HG02884 (cell line): ENCODE data around the gene TBC1D14.
A peak's percentile ranks its signal among the peaks of the same experiment; 100 is the strongest.
"Not testable (repeated sequence)": the region's sequence is repeated elsewhere in the genome, so short reads cannot be mapped to it uniquely, and the experiment has no call there.

Source experiments
- ATAC-seq: cut with Tn5 transposase; IDR thresholded peaks from one replicate; pipeline ENCODE4 v1.9.1; 2021; ENCODE audit warnings: mild to moderate bottlenecking, moderate library complexity; ENCODE audit not compliant: unreplicated experiment

Gene TBC1D14

DNA sequence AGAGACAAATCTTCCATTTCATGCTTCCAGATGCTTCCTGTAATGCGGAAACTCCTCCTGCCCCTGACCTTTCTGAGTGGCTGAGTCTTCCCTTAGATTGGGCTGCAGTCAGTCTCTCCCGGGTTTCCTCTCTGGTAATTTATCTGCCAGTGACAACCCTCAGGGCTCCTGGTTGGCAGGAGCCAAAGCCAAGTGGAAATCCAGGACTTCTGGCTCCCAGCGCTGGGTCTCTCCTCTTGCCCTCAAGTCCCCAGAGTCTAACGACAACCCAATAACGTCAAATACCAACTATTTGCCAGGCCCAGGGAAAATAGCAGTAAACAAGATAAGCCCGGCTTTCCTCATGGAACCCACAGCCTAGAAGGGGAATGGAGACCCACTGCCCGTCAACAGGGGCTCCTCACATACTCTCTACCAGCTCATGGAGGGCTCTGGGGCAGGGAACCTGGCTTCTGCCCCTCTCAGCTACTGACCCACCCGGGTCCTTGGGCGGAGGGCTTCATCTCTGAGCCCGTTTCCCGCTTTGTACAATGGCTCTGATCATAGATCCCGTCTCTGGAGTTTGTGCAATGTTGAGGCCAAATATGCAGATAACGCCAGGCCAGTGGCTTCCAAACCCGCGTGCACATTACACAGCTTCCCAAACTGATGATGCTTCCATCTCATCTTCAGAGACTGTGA is 1.1 kb upstream of the TBC1D14 start:
- ATAC-seq = peak; percentile 2

DNA sequence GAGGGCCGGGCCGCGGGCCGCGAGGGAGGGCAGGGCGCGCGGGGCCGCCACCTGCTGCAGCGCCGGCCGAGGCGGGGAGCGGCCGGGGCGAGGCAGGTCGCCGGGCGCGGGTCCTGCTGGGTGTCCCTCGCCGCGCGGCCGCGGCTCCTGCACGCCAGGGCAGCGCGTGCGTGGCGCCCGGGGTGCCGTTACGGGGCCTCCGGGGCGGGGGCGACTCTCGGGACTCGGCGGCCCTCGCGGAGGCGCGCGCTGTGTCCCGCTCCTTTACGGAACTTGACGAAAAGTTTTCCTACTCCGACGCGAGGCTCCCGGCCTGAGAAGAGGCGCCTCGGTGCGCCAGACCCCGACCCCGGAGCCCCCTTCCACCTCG is 329 bp downstream of the TBC1D14 start:
- peak; percentile 26 for ATAC-seq

DNA sequence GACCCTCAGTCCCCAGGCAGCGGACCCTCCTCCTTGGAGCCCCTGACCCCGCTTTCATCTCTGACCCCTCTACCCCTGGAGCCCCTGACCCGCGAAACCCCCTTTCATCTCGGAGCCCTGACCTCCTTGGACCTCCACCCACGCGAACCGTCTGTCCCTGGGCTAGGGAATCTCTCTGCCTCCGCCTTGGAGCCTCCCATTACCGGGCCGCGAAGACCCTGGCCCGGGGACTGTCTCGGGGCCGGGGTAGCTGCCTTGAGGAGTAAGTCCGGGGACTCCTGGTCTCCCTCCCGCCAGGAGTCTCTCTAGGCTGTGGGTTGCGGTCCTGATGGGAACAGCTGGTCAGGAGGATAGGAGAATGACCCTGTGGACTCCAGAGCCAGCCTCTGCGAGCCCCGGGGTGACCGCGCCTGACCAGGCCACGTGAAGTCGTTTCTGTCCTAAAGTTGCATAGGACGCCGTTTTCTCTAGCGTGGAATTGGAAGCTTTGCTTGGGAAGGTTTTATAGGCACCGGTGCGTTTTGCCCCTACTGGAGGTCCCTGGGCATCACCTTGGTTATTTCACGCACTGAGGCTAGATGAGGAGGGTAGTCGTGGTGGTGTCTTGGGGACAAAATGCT is 824 bp downstream of the TBC1D14 start:
- no peak for ATAC-seq

DNA sequence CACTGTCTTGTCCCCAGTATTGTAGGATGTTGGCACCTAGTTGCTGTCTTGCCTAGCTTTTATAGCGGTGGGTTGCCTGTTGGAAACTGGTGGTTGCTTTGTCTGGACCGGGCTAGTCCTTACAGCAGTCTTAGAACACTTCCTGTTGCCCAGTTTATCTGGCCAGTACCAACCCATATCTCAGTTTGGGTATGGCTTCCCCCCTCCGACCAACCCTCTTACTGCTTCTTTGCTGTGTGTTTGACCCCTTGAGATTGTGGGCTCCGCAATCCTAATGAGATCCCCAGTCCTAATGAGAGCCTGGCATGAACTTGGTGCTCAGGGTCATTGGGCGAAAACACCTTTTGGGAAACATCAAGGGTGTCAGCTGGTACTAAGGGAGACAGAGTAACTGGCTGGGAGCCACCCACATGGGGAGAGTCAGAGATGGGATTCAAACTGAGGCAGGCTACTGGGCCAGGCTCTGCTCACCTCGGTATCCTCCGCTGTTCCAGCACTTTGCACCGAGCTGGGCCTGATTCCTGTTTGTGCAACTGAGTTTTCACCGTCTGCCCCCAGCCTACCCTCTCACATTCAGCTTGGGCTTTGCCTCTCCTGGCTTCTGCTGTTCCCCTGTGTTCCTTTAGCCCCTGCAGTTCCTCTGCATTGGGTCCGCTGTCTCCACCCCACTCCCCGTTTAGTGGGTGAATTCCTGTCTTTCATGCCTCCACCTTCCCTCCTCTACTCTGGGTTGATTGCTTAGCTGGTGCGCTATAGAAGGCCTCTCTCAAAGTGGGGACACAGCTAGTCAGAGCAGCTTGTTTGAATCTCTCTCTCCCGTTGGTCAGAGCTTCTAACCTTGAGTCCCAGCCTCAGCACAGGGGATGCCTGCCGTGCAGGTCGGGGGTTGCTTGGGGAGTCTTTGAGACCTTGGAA is 1.6 kb downstream of the TBC1D14 start:
- ATAC-seq = no peak

DNA sequence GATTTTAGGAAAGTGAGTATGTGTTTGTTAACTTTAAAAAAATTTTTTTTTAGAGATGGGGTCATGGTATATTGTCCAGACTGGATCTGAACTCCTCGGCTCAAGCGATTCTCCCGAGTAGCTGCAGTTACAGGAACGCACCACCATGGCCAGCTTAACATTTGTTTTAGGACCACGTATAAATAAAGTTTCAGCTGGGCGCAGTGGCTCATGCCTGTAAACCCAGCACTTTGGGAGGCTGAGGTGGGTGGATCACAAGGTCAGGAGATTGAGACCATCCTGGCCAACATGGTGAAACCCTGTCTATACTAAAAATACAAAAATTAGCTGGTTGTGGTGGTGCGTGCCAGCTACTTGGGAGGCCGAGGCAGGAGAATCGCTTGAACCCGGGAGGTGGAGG is 2.3 kb downstream of the TBC1D14 start:
- ATAC-seq = not testable (repeated sequence)

DNA sequence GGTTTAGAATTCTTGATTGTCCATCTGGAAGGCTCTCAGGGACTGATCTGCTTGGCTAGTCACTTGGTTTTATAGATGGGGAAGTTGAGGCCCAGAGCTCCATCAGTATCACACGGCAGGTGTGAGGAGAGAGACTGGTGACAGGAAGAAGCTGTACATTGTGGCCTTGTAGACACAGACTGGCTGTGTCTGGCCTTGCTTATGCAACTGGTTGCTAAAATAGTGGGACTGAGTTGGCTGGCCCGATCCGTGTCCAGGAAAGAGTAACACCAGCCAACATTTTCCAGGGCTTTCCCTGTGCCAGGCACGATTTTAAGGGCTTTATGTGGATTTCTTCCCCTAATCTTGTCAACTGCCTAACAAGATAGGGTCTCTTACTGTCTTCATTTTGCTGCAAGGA is 2.8 kb downstream of the TBC1D14 start:
- ATAC-seq = no peak

DNA sequence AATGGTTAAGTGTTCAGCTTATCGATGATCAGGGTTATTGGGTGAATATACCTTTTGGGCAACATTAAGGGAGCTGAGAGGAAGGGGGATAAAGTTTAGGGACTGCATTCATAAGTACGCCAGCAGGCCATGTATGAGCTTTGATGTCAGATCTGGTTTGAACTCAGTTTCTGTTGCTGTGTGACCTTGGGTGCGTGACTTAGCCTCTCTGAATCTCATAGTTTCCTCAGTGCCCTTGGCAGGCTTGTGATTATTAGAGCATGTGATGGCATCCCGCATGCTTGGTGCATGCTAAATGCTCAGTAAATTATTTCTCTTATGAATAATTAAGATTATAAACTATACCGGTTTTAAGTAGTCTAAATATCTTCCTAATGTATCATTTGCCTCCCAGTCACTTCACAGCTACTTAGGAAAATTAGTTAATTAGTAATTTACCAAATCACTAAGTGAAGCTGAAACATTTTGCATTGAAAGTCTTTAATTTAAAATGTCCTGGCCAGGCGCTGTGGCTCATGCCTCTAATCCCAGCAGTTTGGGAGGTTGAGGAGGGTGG is 3.8 kb downstream of the TBC1D14 start:
- ATAC-seq = no peak

DNA sequence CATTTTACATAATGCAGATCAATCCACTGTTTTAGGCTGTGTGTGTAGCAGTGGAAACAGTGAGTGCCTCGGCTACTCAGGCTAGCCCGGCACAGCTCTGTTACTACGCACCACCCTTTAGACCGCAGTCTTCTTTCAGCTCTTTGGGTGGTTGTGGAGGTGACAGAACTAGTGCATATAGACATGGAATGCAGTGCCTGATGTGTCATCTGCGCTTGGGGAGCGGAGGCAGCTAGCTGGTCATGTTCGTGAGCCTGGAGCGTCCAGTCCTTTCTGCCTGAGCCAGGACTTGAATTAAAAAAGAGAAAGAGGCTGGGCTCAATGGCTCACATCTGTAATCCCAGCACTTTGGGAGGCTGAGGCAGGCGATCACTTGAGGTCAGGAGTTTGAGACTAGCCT is 4.8 kb downstream of the TBC1D14 start:
- no peak for ATAC-seq

DNA sequence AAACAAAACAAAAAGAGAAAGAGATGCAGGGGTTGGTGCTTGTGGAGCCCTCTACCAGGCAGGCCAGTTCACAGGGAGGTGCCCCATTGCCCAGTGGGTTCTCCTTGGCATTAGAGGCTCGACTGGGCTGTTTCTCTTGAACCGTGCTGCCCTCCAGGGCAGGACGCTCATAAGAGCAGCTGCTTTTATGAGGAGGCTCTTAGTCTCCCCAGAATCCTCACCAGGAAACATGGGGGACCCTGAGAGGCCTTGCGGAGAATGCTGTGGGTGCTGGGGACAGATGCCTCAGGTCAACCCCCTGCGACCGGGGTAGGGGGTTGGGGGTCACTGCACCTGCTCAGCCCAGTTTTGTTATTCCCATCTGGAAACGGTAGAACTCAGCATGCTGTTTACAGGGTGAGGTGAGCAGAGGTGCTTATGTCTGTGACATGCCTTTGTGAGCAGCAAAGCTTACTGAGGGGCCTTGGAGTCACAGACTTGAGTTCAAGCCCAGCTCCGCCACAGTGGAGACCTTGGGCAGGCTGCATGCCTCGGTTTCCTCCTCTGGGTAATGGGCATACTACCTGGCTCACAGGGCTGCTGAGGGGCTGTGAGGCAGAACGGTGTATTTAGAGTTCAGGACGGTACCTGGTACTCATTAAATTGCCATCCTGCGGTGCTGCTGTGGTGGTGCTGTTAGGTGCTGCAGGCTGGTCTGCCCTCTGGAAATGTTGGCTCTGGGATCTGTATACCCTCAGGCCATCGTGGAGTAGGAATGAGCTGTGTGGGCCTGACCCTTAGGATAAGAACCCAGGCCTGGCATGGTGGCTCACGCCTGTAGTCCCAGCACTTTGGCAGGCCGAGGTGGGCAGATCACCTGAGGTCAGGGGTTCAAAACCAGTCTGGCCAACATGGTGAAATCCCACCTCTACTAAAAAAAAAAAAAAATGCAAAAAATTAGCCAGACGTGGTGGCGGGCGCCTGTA is 5.7 kb downstream of the TBC1D14 start:
- ATAC-seq = no peak

DNA sequence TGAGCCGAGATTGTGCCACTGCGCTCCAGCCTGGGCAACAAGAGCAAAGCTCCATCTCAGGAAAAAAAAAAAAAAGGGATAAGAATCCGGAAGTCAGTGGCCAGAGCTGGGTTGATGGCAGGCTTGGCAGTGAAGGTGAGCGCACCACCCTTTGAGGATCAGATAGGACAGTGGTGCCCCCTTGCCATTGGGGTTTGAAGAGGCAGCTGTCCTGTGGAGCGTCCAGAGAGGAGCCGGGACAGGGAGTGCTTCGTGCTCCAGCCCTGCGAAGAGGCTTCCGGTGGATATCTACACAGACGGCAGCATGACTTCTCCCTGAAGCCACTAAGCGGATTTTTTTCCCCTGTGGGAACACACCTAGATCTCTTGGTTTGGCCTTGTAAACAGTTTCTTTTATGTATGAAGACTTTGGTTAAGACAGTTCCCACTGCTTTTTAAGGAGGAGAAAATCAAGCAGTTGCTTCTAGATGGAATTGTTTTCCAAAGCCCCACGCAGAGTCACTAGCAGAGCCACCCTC is 6.5 kb downstream of the TBC1D14 start:
- no peak for ATAC-seq

DNA sequence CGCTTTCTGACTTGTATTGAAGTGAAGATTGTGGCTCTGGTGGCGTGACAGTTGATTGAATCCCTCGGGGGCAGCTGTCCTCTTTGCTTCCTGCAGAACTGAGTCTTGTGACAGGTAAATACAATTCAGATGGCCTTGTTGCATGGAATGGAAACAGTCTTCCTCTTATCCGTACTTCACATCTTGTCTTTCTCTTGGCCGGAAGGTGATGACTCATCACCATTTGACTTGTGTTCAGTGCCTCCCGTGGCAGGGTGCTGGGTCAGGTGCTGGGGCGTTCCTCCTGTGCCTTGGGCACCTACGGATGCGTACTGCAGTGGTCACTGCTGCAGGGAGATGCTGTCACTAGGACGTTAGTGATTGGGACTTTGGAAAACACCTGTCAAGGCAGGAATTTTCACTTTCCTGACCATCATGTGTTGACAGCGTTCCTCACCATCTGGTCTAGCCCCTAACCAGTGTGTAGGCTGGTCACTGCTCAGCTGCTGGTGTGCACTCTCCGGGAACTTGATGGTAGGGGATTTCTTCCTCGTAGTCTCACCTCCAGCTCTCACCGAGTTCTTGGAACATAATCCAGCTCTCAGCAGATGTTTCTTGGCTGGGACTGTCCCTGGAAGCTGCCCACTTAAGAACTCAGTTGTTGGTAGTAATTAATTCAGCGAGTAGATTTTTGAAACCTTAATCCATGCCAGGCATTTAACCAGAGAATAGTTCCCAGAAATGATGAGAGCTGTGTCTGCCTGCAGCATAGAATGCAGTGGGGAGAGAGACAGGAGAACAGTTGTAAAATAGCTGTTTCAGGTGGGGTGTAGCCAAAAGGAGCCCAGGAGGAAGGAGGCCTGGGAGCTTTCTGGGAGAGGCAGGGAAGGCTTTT is 7.2 kb downstream of the TBC1D14 start:
- ATAC-seq = no peak

DNA sequence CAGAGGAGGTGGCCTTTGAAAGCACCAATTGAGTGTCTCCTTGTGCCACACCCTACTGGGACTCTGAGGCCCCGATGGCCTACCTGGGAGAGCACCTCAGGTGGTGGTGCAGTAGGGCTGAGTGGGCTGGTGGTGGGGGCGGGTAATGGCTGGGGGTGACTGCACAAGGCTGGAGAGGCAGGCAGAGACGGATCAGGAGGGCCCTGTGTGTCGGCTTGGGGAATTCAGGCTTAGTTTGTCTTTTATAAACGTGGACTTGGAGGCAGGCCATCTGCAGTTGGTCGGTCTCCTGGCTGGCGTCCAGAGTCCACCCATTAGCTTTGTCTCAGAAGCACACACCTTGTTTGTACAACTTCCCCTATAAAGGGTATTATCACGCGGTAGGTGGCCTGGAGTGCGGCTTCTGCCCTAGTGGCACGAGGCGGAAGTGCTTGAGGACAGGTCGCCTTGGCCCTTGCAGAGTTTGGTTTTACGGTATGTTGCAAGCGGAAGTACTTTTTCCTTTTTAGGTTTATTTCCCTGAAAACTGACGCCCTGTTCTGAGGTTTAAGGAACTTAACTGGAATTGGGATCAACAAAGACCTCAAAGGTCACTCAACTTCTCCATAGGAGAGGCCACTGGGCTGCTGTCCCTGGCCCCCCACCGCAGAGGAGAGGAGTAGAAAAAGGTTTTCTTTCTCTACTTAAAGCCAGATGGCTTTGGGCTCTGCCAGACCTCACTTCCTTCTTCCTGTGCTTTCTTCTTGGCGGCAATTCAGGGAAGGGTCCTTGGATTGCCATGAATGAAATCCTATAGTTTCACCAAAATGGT is 8.0 kb downstream of the TBC1D14 start:
- ATAC-seq = peak; percentile 93

DNA sequence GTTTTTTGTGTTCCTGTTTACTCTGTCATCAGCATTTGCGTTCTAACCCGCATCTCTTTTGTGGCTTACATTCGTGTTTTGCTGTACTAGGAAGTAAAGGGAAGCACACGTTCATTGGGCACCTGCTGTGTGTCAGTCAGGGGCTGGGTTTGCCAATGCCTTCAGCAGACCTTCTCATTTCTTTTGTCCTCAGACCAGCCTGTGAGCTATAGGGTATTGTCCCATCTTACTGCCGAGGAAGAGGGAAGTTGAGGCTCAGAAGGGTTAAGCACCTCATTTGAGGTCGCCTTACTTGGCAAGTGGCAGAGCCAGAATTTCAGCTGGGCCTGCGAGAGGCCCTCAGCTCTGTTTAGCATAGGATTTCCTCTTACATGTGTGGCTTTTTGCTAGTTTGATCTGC is 8.7 kb downstream of the TBC1D14 start:
- ATAC-seq = no peak

DNA sequence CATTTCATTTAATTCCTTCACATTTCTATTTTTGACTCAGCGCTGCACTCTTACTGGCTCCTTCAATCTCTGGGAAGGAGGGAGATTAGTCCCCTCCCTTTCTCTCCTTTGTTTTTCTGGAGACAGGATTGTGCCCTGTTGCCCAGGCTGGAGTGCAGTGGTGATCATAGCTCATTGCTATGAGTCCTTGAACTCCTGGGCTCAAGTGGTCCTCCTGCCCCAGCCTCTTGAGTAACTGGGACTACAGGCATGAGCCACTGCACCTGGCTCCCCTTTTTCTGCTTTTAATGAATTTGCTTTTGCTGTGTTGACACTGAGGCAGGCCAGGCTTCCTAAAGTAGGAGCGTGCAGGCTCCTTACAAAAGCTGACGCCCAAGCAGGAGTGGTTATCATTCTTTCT is 10.5 kb downstream of the TBC1D14 start:
- no peak for ATAC-seq

DNA sequence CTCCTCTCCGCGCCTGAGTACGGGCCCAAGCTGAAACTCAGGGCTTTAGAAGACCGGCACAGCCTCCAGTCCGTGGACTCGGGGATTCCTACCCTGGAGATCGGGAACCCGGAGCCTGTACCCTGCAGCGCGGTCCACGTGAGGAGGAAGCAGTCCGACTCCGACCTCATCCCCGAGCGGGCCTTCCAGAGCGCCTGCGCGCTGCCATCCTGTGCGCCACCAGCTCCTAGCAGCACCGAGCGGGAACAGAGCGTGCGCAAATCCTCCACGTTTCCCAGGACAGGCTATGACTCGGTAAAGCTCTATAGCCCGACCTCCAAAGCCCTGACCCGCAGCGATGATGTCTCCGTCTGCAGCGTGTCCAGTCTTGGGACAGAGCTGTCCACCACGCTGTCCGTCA is 13.9 kb downstream of the TBC1D14 start:
- ATAC-seq = no peak

DNA sequence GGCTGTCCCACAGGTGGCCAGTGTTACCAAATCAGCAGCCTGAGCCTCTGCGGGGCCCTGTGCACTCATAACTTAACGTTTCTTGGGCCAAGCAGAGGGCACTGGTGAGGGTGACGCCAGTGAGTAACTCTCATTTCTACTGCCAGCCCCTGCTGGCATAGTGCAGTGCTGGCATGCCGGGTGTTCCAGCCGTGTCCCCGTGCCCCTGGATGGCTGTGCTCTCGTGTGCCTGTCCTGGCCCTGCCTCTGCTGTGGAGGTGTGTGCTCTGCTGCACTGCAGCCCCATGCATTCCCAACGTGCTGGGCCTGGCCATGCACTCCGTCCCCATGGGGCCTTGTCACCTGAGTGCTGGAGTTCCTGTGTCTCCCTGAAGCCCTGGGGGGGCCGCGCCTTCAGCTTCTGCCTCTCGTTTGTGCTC is 14.7 kb downstream of the TBC1D14 start:
- no peak for ATAC-seq

DNA sequence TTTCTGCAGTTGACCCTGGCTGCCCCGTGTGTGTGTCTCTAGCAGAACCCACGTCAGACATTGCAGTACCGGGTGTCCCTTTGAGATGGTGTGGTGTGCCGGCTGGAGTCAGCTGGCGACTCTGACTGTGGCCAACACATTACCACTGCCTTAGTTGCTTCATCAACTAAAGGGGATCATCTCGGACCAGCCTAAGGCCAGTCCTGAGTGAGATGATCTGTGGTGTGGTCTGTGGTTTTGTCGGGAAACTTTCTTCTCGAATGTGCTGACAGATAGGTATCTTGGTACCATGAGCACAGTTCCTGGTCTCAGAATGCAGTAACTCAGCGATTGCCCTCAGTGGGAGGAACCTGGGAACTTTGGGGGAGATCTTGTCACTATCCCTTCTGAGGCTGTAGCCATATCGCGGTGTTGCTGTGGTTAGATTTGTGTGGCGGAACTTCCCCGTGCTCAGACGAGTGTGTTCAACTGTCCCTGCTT is 15.8 kb downstream of the TBC1D14 start:
- ATAC-seq = no peak

DNA sequence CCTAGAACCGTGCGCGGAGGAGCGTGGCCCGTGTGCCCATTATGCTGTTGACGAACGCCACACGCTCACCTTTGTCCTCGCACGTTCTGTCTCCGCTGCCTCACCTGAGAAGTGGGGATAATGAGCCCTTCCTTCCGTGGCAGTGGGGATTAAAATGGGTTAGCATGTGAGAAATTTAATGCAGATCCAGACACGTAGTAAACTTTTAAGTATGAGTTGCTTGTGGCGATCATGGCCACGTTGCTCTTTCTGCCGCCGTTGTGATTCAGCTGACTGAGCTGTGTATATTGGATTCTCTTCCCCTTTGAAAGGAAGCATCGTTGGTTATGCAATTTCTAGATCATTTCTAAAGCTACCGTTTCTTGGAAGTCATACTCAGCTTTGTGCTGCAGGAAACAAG is 16.5 kb downstream of the TBC1D14 start:
- ATAC-seq = no peak
